NCI-H2107 treated with DMSO at 0.1 percent for 48 hours (cell line): ENCODE results near the gene TUBB2B.
A peak's percentile ranks its signal among the peaks of the same experiment; 100 is the strongest.
"Not testable (repeated sequence)": the region's sequence is repeated elsewhere in the genome, so short reads cannot be mapped to it uniquely, and the experiment has no call there.

Source experiments
- DNase-seq: peaks from one replicate; lab custom pipeline; 2025; ENCODE audit not compliant: unreplicated experiment; lab: John Stamatoyannopoulos, UW

TUBB2B gene

GRCh38 chr6:3258720-3259490, 31.5 kb upstream of the TUBB2B start, which contains the start of gene PSMG4:
Gene PSMG4, plus strand, starts transcription at chr6:3258947. Its CDS starts 76 bp downstream, at chr6:3259023.
- DNase-seq: peak; percentile 27

GRCh38 chr6:3258201-3258600, 30.7 kb upstream of the TUBB2B start:
- DNase-seq: no peak

GRCh38 chr6:3253597-3253961, 26.1 kb upstream of the TUBB2B start:
- no peak for DNase-seq

- DNase-seq: no peak
Measured at GRCh38 chr6:3252861-3253596, 25.6 kb upstream of the TUBB2B start.

- no peak for DNase-seq
Measured at GRCh38 chr6:3252369-3252768, 24.9 kb upstream of the TUBB2B start.

- peak; percentile 62 for DNase-seq
Measured at GRCh38 chr6:3251462-3252314, 24.2 kb upstream of the TUBB2B start.

- peak; percentile 62 for DNase-seq
Measured at GRCh38 chr6:3250231-3250675, 22.8 kb upstream of the TUBB2B start.

GRCh38 chr6:3249821-3250220, 22.4 kb upstream of the TUBB2B start:
- no peak for DNase-seq

- no peak for DNase-seq
Measured at GRCh38 chr6:3247255-3248146, 20.0 kb upstream of the TUBB2B start.

GRCh38 chr6:3245216-3245615, 17.8 kb upstream of the TUBB2B start:
- no peak for DNase-seq

- DNase-seq: not testable (repeated sequence)
Measured at GRCh38 chr6:3244832-3245161, 17.3 kb upstream of the TUBB2B start.

- no peak for DNase-seq
Measured at GRCh38 chr6:3244003-3244831, 16.8 kb upstream of the TUBB2B start.

GRCh38 chr6:3242768-3243167, 15.3 kb upstream of the TUBB2B start:
- DNase-seq: no peak

- not testable (repeated sequence) for DNase-seq
Measured at GRCh38 chr6:3241745-3242144, 14.3 kb upstream of the TUBB2B start.

GRCh38 chr6:3240595-3240994, 13.1 kb upstream of the TUBB2B start:
- no peak for DNase-seq

- no peak for DNase-seq
Measured at GRCh38 chr6:3239110-3239830, 11.8 kb upstream of the TUBB2B start.

- no peak for DNase-seq
Measured at GRCh38 chr6:3237761-3238662, 10.6 kb upstream of the TUBB2B start.

- no peak for DNase-seq
Measured at GRCh38 chr6:3236005-3236404, 8.6 kb upstream of the TUBB2B start.
